Endothelial cell of umbilical vein (primary cell): ENCODE results near the gene EXOC3.

ENCODE experiments used
- CTCF ChIP-seq, 2 donors: IDR thresholded peaks; 1 replicate in 1 of 2; 2 replicates in 1 of 2; pipeline ENCODE4 v1.5.1; 2011; ENCODE audit warnings: low read length in 2 of 2, mild to moderate bottlenecking in 2 of 2, moderate library complexity in 2 of 2, control low read depth in 1 of 2, inconsistent platforms in 1 of 2, low read depth in 1 of 2; ENCODE audit not compliant: insufficient read depth in 1 of 2; ENCODE audit errors: extremely low read depth in 1 of 2
- POLR2AphosphoS5 ChIP-seq: IDR thresholded peaks from 2 replicates; pipeline ENCODE4 v1.6.1; 2012; ENCODE audit warnings: low read depth, mild to moderate bottlenecking, control low read depth, low read length, moderate library complexity; ENCODE audit not compliant: insufficient read depth

- TF ChIP-seq CTCF (IDR thresholded peaks at IDR 0.05; ENCODE audit: extremely low read depth in 1 of 2, insufficient read depth in 1 of 2, low read depth in 1 of 2, low read length in 2 of 2) (no peak), POLR2AphosphoS5 (no peak)
These were observed 36.1 kb downstream of the EXOC3 start for GRCh38 chr5:478982-479535.
